HepG2 (cell line): Measurements from ENCODE around the gene PRELP. TPM values are rescaled to one million over a fixed set of nuclear protein-coding genes. Genes with fewer than 3 reads are reported as not detected.

Experiments
- ATAC-seq: fragments of 200-7000 bp; cut with Tn5 transposase; 3 replicates; pipeline ENCODE4 v1.9.1; 2020; ENCODE audit warnings: mild to moderate bottlenecking, moderate library complexity
- BruUV-seq: library from RNA; stranded (reverse); fragments of 400-500 nt; replicated peaks from 2 replicates; lab custom pipeline; 2021; lab: Mats Ljungman, UMichigan
- CTCF ChIA-PET: fragments of 300-600 bp; formaldehyde crosslinking; extraction: SDS; loops from one replicate; lab custom pipeline; 2021; ENCODE audit warnings: low total read pairs, inconsistent platforms, low intra/inter-chr PET ratio; lab: Yijun Ruan, JAX
- POLR2A ChIA-PET: fragments of 350-600 bp; sonication (Branson Sonifier 250); formaldehyde crosslinking; loops from one replicate; lab custom pipeline; 2020; ENCODE audit warnings: antibody characterized with exemption, inconsistent platforms; lab: Yijun Ruan, JAX
- DNase-seq: peaks from one replicate; pipeline ENCODE4 v3.0.0-alpha.2; 2015; ENCODE audit warnings: low spot score
- FAIRE-seq: peaks from 3 replicates; lab custom pipeline; 2011; peaks lifted over from hg19 to GRCh38; lab: Jason Lieb, UNC
- H2AFZ ChIP-seq: one replicate; pipeline ENCODE4 v1.6.1; 2011; ENCODE audit warnings: low read length, inconsistent platforms
- H3K27ac ChIP-seq: fragments of 300-600 bp; 3 replicates; pipeline ENCODE4 v1.8.0; 2011; ENCODE audit warnings: mixed run types, mild to moderate bottlenecking, mixed read lengths, low read length, inconsistent platforms; ENCODE audit not compliant: insufficient read depth; ENCODE audit errors: extremely low read length
- H3K27me3 ChIP-seq, 2 experiments: fragments of 200-600 bp in 1 of 2; 2 replicates in 1 of 2; 3 replicates in 1 of 2; pipeline versions ENCODE4 v1.6.0 to v1.8.0; 2011; ENCODE audit warnings: low read length in 2 of 2, mild to moderate bottlenecking in 2 of 2, moderate library complexity in 2 of 2, inconsistent platforms in 1 of 2; ENCODE audit not compliant: insufficient read depth in 2 of 2, control insufficient read depth in 1 of 2
- H3K36me3 ChIP-seq, 2 experiments: fragments of 200-600 bp in 1 of 2; replicated peaks in 1 of 2; 2 replicates in 1 of 2; 3 replicates in 1 of 2; pipeline versions ENCODE4 v1.5.1 to v1.8.0; 2011; ENCODE audit warnings: low read length in 2 of 2, inconsistent platforms in 1 of 2; ENCODE audit not compliant: insufficient read depth in 2 of 2, control insufficient read depth in 1 of 2
- H3K4me1 ChIP-seq: 2 replicates; pipeline ENCODE4 v1.5.1; 2012; ENCODE audit warnings: low read length, inconsistent platforms; ENCODE audit not compliant: insufficient read depth
- H3K4me2 ChIP-seq: 2 replicates; pipeline ENCODE4 v1.6.0; 2011; ENCODE audit warnings: low read depth, low read length, inconsistent platforms
- H3K4me3 ChIP-seq, 3 experiments: fragments of 200-600 bp in 1 of 3; sonication (generic), shearing (Covaris generic) in 1 of 3; replicated peaks in 1 of 3; 2 replicates each; pipeline ENCODE4 v1.5.1; 2011 to 2016; ENCODE audit warnings: low read length in 3 of 3, inconsistent platforms in 2 of 3, low read depth in 2 of 3, mild to moderate bottlenecking in 2 of 3, control low read depth in 1 of 3, mixed read lengths in 1 of 3; ENCODE audit not compliant: insufficient read depth in 1 of 3
- H3K79me2 ChIP-seq: one replicate; pipeline ENCODE4 v1.6.1; 2011; ENCODE audit warnings: low read length, inconsistent platforms; ENCODE audit not compliant: insufficient read depth
- H3K9ac ChIP-seq: 2 replicates; pipeline ENCODE4 v1.6.0; 2011; ENCODE audit warnings: mild to moderate bottlenecking, low read depth, low read length, inconsistent platforms; ENCODE audit not compliant: insufficient read depth
- H3K9me3 ChIP-seq: 2 replicates; pipeline ENCODE4 v1.5.1; 2012; ENCODE audit warnings: mild to moderate bottlenecking, low read length
- H4K20me1 ChIP-seq: 2 replicates; pipeline ENCODE4 v1.6.0; 2011; ENCODE audit warnings: inconsistent platforms, mild to moderate bottlenecking, low read length, moderate library complexity; ENCODE audit not compliant: insufficient read depth
- DMAP1 ChIP-seq: IDR thresholded peaks from 2 replicates; pipeline ENCODE4 v1.6.1; 2016
- NONO ChIP-seq, 2 experiments: fragments of 450-650 bp in 1 of 2; sonication (generic) in 1 of 2; formaldehyde crosslinking in 1 of 2; IDR thresholded peaks in 1 of 2; conservative IDR thresholded peaks in 1 of 2; 2 replicates each; pipeline versions ENCODE4 v1.6.1 to v1.8.0; 2017 to 2022; ENCODE audit warnings: mild to moderate bottlenecking in 1 of 2, missing genetic modification reagents in 1 of 2, moderate library complexity in 1 of 2
- TRIM24 ChIP-seq: sonication (generic); formaldehyde crosslinking; IDR thresholded peaks from 2 replicates; pipeline ENCODE4 v1.8.0; 2022; ENCODE audit warnings: mild to moderate bottlenecking, missing genetic modification reagents
- WGBS: methylation state at CpG from one replicate; pipeline ENCODE4 v1.1.6; 2017; ENCODE audit warnings: low lambda C conversion rate; 5-methylcytosine and 5-hydroxymethylcytosine counted together
- in situ Hi-C: cut with HindIII; loops from 2 replicates; pipeline ENCODE4 v1.10.0; 2017; ENCODE audit warnings: low pct_unique_long_range_greater_than_20kb; ENCODE audit not compliant: extremely low pct_ligation_motif_present
- intact Hi-C: fragments of 100-400 bp; cut with micrococcal nuclease; formaldehyde crosslinking; loops from one replicate; pipeline ENCODE4 v1.10.0; 2022; ENCODE audit not compliant: unreplicated experiment
- polyA plus RNA-seq, 8 experiments: library from polyadenylated mRNA; depleted of rRNA in 3 of 8; stranded (reverse) in 7 of 8; unstranded in 1 of 8; fragments of >200 nt; fragmentation: Illumina TruSeq in 4 of 8; extraction: Trizol in 4 of 8; gene quantifications; 2 replicates each; pipeline versions ENCODE4 v1.2.1 to v1.2.3, GENCODE V29; 2011 to 2016; ENCODE audit warnings: low read depth in 4 of 8, missing spikeins in 1 of 8, mixed read lengths in 1 of 8; ENCODE audit not compliant: insufficient read depth in 1 of 8
- total RNA-seq, 5 experiments: library from RNA; depleted of rRNA; stranded (reverse); fragments of >200 nt; fragmentation: Illumina TruSeq; extraction: Trizol; gene quantifications; 2 replicates each; pipeline ENCODE4 v1.2.3, GENCODE V29; 2016; ENCODE audit warnings: low read depth in 1 of 5
- TF ChIP-seq, protein P1 (sequence below): sonication (generic); formaldehyde crosslinking; IDR thresholded peaks from 2 replicates; pipeline ENCODE4 v1.5.1; 2020; ENCODE audit warnings: missing genetic modification reagents, mild to moderate bottlenecking, borderline replicate concordance

Gene PRELP
- total and polyA plus RNA-seq, 2 of the 13 experiments (the other 11 are each of a cell fraction or from before 2014, with no cell fraction given), result not detected

DNA sequence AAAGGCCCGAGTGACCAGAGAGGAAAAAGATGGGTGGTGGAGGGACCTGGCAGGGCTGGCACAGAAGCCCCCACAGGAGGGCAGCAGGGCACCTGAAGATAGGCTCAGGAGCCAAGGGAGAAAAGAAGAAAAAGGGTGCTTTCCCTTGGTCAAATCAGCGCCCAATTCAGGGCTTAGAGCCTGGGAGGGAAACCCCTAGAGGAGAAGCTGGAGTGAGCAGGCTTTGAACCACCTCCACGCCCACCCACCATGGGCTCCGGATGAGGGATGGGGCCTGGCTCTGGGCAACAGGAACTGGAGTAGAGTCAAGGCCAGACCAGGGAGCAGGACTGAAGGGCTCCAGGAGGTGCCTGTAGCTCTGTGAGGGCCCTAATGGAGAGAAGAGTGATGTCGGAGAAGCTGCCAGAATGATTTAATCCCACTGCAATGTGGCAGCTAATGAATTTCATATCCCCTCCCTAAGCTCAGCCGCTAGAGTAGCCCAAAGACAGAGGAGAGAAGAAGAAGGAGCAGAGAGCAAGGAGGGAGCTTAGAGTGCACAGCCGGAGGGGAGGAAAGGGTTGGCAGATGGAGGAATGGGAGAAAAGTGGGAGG, 12.0 kb upstream of the PRELP start:
- no peak for DNase-seq
- intact Hi-C loops, result no loop called here
- Histone ChIP-seq H3K4me2 (no peak overlapping the region), H3K9me3 (no peaks in the 10 kb centered on the region), H3K27ac (no peak overlapping the region), H3K27me3 (peaks cover 4 to 21% of the 10 kb centered on the region in 2 experiments; a peak in 4 of 5 replicates), H2AFZ (no peak overlapping the region), H3K9ac (no peak overlapping the region), H4K20me1 (no peaks in the 10 kb centered on the region), H3K36me3 (no peaks in the 10 kb centered on the region), H3K4me3 (no peak overlapping the region), H3K4me1 (no peaks in the 10 kb centered on the region), H3K79me2 (no peaks in the 10 kb centered on the region)
- 22% methylated on average over 7 of the region's 7 CpGs for WGBS
- CTCF ChIA-PET, result no interaction called here
- BruUV-seq, result no TSS peak
- no peak for TF ChIP-seq DMAP1
- no peak for TF ChIP-seq NONO (IDR thresholded peaks at IDR 0.05)
- TF ChIP-seq NONO (CRISPR knock-in tag; conservative IDR thresholded peaks at IDR 0.05), result no peak
- no peak for ATAC-seq
- in situ Hi-C loops, result no loop called here
- FAIRE-seq, result no peak
- POLR2A ChIA-PET, result no interaction called here

DNA sequence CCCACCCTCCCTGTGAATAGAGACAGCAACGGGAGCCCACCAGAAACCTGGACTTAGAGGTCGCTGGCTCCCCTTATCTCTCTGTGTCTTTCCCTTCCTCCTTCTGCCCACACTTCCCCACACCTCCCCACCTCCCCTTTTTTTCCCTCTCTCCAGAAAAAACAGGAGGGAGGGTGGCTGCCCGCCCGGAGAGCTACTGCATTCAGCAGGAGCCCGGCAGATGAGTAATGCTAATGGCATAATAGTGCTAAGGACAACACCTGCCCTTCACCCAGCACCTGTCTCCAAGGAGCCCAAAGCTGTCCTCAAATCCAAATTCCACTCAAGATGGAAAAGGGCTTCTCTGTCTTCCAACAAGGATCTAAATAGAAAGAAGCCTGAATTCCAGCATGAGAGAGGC, 11.4 kb upstream of the PRELP start:
- Histone ChIP-seq H3K27ac (no peak overlapping the region), H3K4me1 (no peaks in the 10 kb centered on the region), H2AFZ (no peak overlapping the region), H3K27me3 (peaks cover 4 to 22% of the 10 kb centered on the region in 2 experiments; a peak in 4 of 5 replicates), H3K36me3 (no peaks in the 10 kb centered on the region), H3K9ac (no peak overlapping the region), H4K20me1 (no peaks in the 10 kb centered on the region), H3K4me3 (no peak overlapping the region), H3K79me2 (no peaks in the 10 kb centered on the region)
- no peak for FAIRE-seq
- ATAC-seq, result no peak
- WGBS, result 14% methylated on average over 5 of the region's 5 CpGs
- in situ Hi-C loops, result no loop called here
- no peak for DNase-seq
- TF ChIP-seq TRIM24 (CRISPR knock-in tag), result no peak
- TF ChIP-seq, protein P1, sequence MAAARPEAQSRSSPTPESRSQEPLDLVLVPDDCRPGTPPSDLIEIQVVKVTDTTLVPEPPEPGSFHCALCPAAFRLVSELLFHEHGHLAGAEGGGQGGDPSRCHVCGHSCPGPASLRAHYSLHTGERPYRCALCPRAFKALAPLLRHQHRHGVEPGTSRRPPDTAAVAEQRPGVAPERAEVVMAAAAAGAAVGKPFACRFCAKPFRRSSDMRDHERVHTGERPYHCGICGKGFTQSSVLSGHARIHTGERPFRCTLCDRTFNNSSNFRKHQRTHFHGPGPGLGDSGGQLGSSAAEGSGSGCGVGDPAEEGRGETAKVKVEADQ (CRISPR knock-in tag), result no peak
- TF ChIP-seq, all 625 proteins: peak for 0
- Histone ChIP-seq H3K4me2 (no peak overlapping the region), H3K9me3 (no peaks in the 10 kb centered on the region)
- no TSS peak for BruUV-seq
- ChIA-PET CTCF (no interaction called here), POLR2A (no interaction called here)
- intact Hi-C loops, result no loop called here
